GM12878 (cell line): ENCODE measurements around the gene NKIRAS2. TPM values are rescaled to one million over a fixed set of nuclear protein-coding genes. Genes with fewer than 3 reads are reported as not detected.

ENCODE experiments used
- ATAC-seq: fragments of 200-7000 bp; cut with Tn5 transposase; 3 replicates; pipeline ENCODE4 v1.9.1; 2020; ENCODE audit warnings: mild to moderate bottlenecking, moderate library complexity
- BruUV-seq: library from RNA; stranded (reverse); fragments of 400-500 nt; replicated peaks from 2 replicates; lab custom pipeline; 2021; lab: Mats Ljungman, UMichigan
- CTCF ChIA-PET: fragments of 300-600 bp; sonication (Branson Sonifier 250); formaldehyde crosslinking; extraction: SDS; loops from one replicate; lab custom pipeline; 2021; ENCODE audit warnings: inconsistent platforms; lab: Yijun Ruan, JAX
- POLR2A ChIA-PET: fragments of 350-600 bp; formaldehyde crosslinking; extraction: SDS; loops from one replicate; lab custom pipeline; 2021; ENCODE audit warnings: inconsistent platforms; lab: Charles Lee
- RAD21 ChIA-PET: fragments of 300-600 bp; sonication (Branson Sonifier 250); formaldehyde crosslinking; loops from one replicate; lab custom pipeline; 2023; ENCODE audit warnings: antibody characterized with exemption; ENCODE audit not compliant: unreplicated experiment; lab: Charles Lee
- SMC1A ChIA-PET: fragments of 300-600 bp; sonication (Branson Sonifier 250); formaldehyde crosslinking; loops from one replicate; lab custom pipeline; 2023; ENCODE audit not compliant: unreplicated experiment, uncharacterized antibody; lab: Charles Lee
- DNase-seq: peaks from one replicate; pipeline ENCODE4 v3.0.0-alpha.2; 2011; ENCODE audit warnings: low read depth, low spot score
- FAIRE-seq: peaks from 3 replicates; lab custom pipeline; 2011; peaks lifted over from hg19 to GRCh38; lab: Jason Lieb, UNC
- H2AFZ ChIP-seq: 2 replicates; pipeline ENCODE4 v1.6.0; 2011; ENCODE audit warnings: low read depth, low read length, control low read depth; ENCODE audit not compliant: control insufficient read depth
- H3K27ac ChIP-seq: 2 replicates; pipeline ENCODE4 v1.5.1; 2011; ENCODE audit warnings: control low read depth; ENCODE audit not compliant: control insufficient read depth, insufficient read depth
- H3K27me3 ChIP-seq, 2 experiments: replicated peaks in 1 of 2; 2 replicates each; pipeline versions ENCODE4 v1.6.0 to v1.6.1; 2011; ENCODE audit warnings: low read length in 1 of 2; ENCODE audit not compliant: control insufficient read depth in 2 of 2, insufficient read depth in 2 of 2
- H3K36me3 ChIP-seq, 2 experiments: 2 replicates each; pipeline ENCODE4 v1.5.1; 2011; ENCODE audit warnings: low read length in 1 of 2; ENCODE audit not compliant: control insufficient read depth in 2 of 2, insufficient read depth in 2 of 2
- H3K4me1 ChIP-seq: 2 replicates; pipeline ENCODE4 v1.6.1; 2011; ENCODE audit warnings: mild to moderate bottlenecking, low read length, moderate library complexity, mixed read lengths; ENCODE audit not compliant: control insufficient read depth, insufficient read depth
- H3K4me2 ChIP-seq: 2 replicates; pipeline ENCODE4 v1.6.0; 2011; ENCODE audit warnings: control low read depth; ENCODE audit not compliant: control insufficient read depth, insufficient read depth
- H3K4me3 ChIP-seq: fragments of 200-600 bp; sonication (generic); 2 replicates; pipeline ENCODE4 v1.5.1; 2016
- H3K79me2 ChIP-seq: 2 replicates; pipeline ENCODE4 v1.6.0; 2011; ENCODE audit warnings: low read length; ENCODE audit not compliant: control insufficient read depth, insufficient read depth
- H3K9ac ChIP-seq: 2 replicates; pipeline ENCODE4 v1.8.0; 2011; ENCODE audit warnings: low read length, control low read depth, mixed read lengths; ENCODE audit not compliant: control insufficient read depth, insufficient read depth
- H3K9me3 ChIP-seq: replicated peaks from 3 replicates; pipeline ENCODE4 v1.5.1; 2011; ENCODE audit warnings: mild to moderate bottlenecking, low read length; ENCODE audit not compliant: control insufficient read depth, insufficient read depth
- H4K20me1 ChIP-seq: 2 replicates; pipeline ENCODE4 v1.6.0; 2011; ENCODE audit not compliant: control insufficient read depth, insufficient read depth
- CBFB ChIP-seq: IDR thresholded peaks from 2 replicates; pipeline ENCODE4 v1.6.1; 2016; ENCODE audit warnings: antibody characterized with exemption, low read depth
- GABPA ChIP-seq: IDR thresholded peaks from 2 replicates; pipeline ENCODE4 v1.6.1; 2014; ENCODE audit warnings: antibody characterized with exemption, low read depth, mild to moderate bottlenecking, inconsistent platforms
- MEF2B ChIP-seq: fragments of 450-650 bp; IDR thresholded peaks from 2 replicates; pipeline ENCODE4 v1.6.1; 2018; ENCODE audit warnings: mild to moderate bottlenecking, moderate library complexity; ENCODE audit not compliant: partially characterized antibody, poor library complexity, severe bottlenecking
- RAD51 ChIP-seq: fragments of 450-650 bp; IDR thresholded peaks from 2 replicates; pipeline ENCODE4 v1.6.1; 2016; ENCODE audit warnings: moderate library complexity, mild to moderate bottlenecking, inconsistent platforms
- RFX5 ChIP-seq: IDR thresholded peaks from 2 replicates; pipeline ENCODE4 v1.6.1; 2011; ENCODE audit warnings: low read depth, low read length, improper control_type of control experiment
- ZNF207 ChIP-seq: fragments of 450-650 bp; IDR thresholded peaks from 2 replicates; pipeline ENCODE4 v1.6.1; 2014; ENCODE audit warnings: antibody characterized with exemption, mild to moderate bottlenecking, borderline replicate concordance
- WGBS: methylation state at CpG from one replicate; pipeline ENCODE4 v1.1.6; 2016; ENCODE audit warnings: low lambda C conversion rate; ENCODE audit not compliant: insufficient replicate concordance, insufficient coverage; ENCODE audit errors: missing lambda C conversion rate; 5-methylcytosine and 5-hydroxymethylcytosine counted together
- in situ Hi-C: fragments of 300-500 bp; cut with MboI; formaldehyde crosslinking; loops from 9 replicates; pipeline ENCODE4 v1.14.3; 2018; ENCODE audit warnings: mixed read lengths
- intact Hi-C: fragments of 100-400 bp; cut with micrococcal nuclease; formaldehyde crosslinking; loops from one replicate; pipeline ENCODE4 v1.14.2; 2022; ENCODE audit not compliant: unreplicated experiment
- polyA plus RNA-seq, 11 experiments: library from polyadenylated mRNA; depleted of rRNA in 4 of 11; unstranded in 6 of 11; stranded (reverse) in 5 of 11; fragments of >200 nt; fragmentation: Nextera tagmentation in 4 of 11; fragmentation: Illumina TruSeq in 1 of 11; extraction: Ambion mirVana in 4 of 11; extraction: Trizol in 1 of 11; gene quantifications; 1 replicate in 1 of 11; 2 replicates in 10 of 11; pipeline versions ENCODE4 v1.2.1 to v1.2.3, GENCODE V29; 2011 to 2016; ENCODE audit warnings: inconsistent platforms in 2 of 11, missing spikeins in 2 of 11, low read depth in 1 of 11
- total RNA-seq, 4 experiments: library from RNA; depleted of rRNA in 3 of 4; stranded (reverse); fragments of >200 nt in 3 of 4; fragmentation: Illumina TruSeq in 1 of 4; extraction: Trizol in 1 of 4; gene quantifications; 2 replicates each; pipeline versions ENCODE4 v1.2.1 to v1.2.3, GENCODE V29; 2013 to 2021
- TF ChIP-seq, protein P1 (sequence below), 3 experiments: IDR thresholded peaks in 2 of 3; conservative IDR thresholded peaks in 1 of 3; 2 replicates each; pipeline ENCODE4 v1.5.1; 2011; ENCODE audit warnings: low read depth in 3 of 3, low read length in 3 of 3, mild to moderate bottlenecking in 3 of 3, control low read depth in 2 of 3, moderate library complexity in 2 of 3, inconsistent platforms in 1 of 3, mixed read lengths in 1 of 3; ENCODE audit not compliant: control insufficient read depth in 2 of 3, insufficient read depth in 1 of 3; ENCODE audit errors: extremely low read depth in 1 of 3
- TF ChIP-seq, protein P2 (sequence below): IDR thresholded peaks from 2 replicates; pipeline ENCODE4 v1.6.1; 2011; ENCODE audit warnings: low read depth, mild to moderate bottlenecking, low read length, moderate library complexity, borderline replicate concordance; ENCODE audit errors: extremely low read depth

Gene NKIRAS2
- total and polyA plus RNA-seq, 10 of the 15 experiments (the other 5 are each of a cell fraction or from before 2014, with no cell fraction given) = 6.4 to 49.7 (median 27.2) TPM

DNA sequence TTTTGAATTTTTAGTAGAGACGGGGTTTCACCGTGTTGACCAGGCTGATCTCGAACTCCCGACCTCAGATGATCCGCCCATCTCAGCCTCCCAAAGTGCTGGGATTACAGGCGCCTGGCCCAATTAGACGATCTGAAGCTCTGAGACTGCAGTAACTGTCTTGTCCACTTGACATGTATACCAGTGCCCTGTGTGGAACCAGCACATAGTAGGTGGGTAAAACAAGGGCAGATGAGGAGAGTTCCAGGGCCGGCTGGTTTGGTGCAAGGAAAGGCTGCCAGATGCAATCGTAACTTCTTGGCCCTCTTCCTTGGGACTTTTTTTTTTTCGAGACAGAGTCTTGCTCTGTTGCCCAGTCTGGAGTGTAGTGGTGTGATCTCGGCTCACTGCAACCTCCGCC lies 27.5 kb downstream of the NKIRAS2 start:
- Histone ChIP-seq H4K20me1 (no peaks in the 10 kb centered on the region), H3K27me3 (peaks cover 3 to 4% of the 10 kb centered on the region in 2 experiments), H3K4me1 (no peaks in the 10 kb centered on the region), H3K4me3 (no peak overlapping the region), H3K4me2 (no peak overlapping the region), H2AFZ (no peak overlapping the region), H3K27ac (no peak overlapping the region), H3K79me2 (no peaks in the 10 kb centered on the region), H3K9ac (no peak overlapping the region), H3K36me3 (no peaks in the 10 kb centered on the region), H3K9me3 (no peaks in the 10 kb centered on the region)
- in situ Hi-C loops = no loop called here
- intact Hi-C loops = no loop called here
- ATAC-seq = no peak
- no TSS peak for BruUV-seq
- ChIA-PET SMC1A (no interaction called here), CTCF (no interaction called here), RAD21 (no interaction called here), POLR2A (no interaction called here)
- TF ChIP-seq ZNF207 = no peak
- TF ChIP-seq MEF2B = no peak
- no peak for TF ChIP-seq RAD51
- TF ChIP-seq, protein P1, sequence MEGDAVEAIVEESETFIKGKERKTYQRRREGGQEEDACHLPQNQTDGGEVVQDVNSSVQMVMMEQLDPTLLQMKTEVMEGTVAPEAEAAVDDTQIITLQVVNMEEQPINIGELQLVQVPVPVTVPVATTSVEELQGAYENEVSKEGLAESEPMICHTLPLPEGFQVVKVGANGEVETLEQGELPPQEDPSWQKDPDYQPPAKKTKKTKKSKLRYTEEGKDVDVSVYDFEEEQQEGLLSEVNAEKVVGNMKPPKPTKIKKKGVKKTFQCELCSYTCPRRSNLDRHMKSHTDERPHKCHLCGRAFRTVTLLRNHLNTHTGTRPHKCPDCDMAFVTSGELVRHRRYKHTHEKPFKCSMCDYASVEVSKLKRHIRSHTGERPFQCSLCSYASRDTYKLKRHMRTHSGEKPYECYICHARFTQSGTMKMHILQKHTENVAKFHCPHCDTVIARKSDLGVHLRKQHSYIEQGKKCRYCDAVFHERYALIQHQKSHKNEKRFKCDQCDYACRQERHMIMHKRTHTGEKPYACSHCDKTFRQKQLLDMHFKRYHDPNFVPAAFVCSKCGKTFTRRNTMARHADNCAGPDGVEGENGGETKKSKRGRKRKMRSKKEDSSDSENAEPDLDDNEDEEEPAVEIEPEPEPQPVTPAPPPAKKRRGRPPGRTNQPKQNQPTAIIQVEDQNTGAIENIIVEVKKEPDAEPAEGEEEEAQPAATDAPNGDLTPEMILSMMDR (IDR thresholded peaks at IDR 0.05 in 2 of 3, conservative IDR thresholded peaks at IDR 0.05 in 1 of 3; ENCODE audit: control insufficient read depth in 2 of 3, extremely low read depth in 1 of 3, insufficient read depth in 1 of 3, low read depth in 3 of 3, low read length in 3 of 3) = no peak
- no peak for TF ChIP-seq RFX5
- no peak for TF ChIP-seq CBFB
- TF ChIP-seq, protein P2, sequence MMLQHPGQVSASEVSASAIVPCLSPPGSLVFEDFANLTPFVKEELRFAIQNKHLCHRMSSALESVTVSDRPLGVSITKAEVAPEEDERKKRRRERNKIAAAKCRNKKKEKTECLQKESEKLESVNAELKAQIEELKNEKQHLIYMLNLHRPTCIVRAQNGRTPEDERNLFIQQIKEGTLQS = no peak
- no peak for TF ChIP-seq GABPA
- no peak for FAIRE-seq
- no peak for DNase-seq
- 49% methylated on average over 12 of the region's 12 CpGs for whole genome bisulfite sequencing
